ENCODE measurements around the gene GPD1.

DNA sequence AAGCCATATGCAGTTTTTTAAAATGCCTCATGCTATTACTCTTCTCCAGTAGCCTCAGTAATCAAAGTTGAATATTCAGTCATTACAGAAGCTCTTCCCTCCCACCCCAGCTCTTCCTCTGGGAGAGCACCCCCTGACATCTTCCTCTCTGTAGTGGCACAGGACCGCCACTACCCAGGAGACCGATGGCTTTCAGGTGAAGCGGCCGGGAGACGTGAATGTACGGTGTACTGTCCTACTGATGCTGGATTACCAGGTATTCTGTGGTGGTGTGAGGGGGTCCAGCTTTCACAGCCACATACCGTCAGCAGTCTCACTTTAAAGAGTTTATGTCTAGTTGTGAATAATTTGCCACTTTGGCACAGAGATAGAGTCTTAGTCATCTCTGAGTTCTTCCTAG is 14.1 kb upstream of the GPD1 start:
- TF ChIP-seq EZH2 (IDR thresholded peaks at IDR 0.05; ENCODE audit: insufficient read depth, poor library complexity, severe bottlenecking): no peak
- no peak for TF ChIP-seq EZH2phosphoT487 (IDR thresholded peaks at IDR 0.05; ENCODE audit: insufficient read depth, low read depth)
